Thoracic aorta (tissue), 2 donors: ENCODE results near the gene FBF1. TPM values are rescaled to one million over a fixed set of nuclear protein-coding genes. Genes with fewer than 3 reads are reported as not detected.

Source experiments
- ATAC-seq: fragments of 150-250 bp; one replicate; pipeline ENCODE4 v1.8.0; 2017; ENCODE audit warnings: low read depth; ENCODE audit not compliant: insufficient number of reproducible peaks, low FRiP score
- DNase-seq: peaks from one replicate; pipeline ENCODE4 v3.0.0-alpha.2; 2020; ENCODE audit warnings: low spot score
- H3K27ac ChIP-seq, 2 donors: fragments of 200-600 bp; sonication (generic); 1 replicate in 1 of 2; 2 replicates in 1 of 2; pipeline ENCODE4 v1.5.1; 2016; ENCODE audit warnings: mild to moderate bottlenecking in 2 of 2, moderate library complexity in 2 of 2
- H3K27me3 ChIP-seq: fragments of 200-600 bp; sonication (generic); replicated peaks from 2 replicates; pipeline ENCODE4 v1.6.0; 2016; ENCODE audit warnings: mild to moderate bottlenecking; ENCODE audit not compliant: insufficient read depth
- H3K36me3 ChIP-seq: fragments of 200-600 bp; sonication (generic); one replicate; pipeline ENCODE4 v1.5.1; 2016
- H3K4me1 ChIP-seq, 2 donors: fragments of 200-600 bp; sonication (generic); 1 replicate in 1 of 2; 2 replicates in 1 of 2; pipeline versions ENCODE4 v1.5.1 to v1.6.0; 2016; ENCODE audit warnings: low read depth in 2 of 2, mild to moderate bottlenecking in 1 of 2; ENCODE audit not compliant: control insufficient read depth in 1 of 2
- H3K4me3 ChIP-seq: fragments of 200-600 bp; sonication (generic); 2 replicates; pipeline ENCODE4 v1.5.1; 2016; ENCODE audit warnings: mild to moderate bottlenecking
- H3K9me3 ChIP-seq: fragments of 200-600 bp; sonication (generic); 2 replicates; pipeline ENCODE4 v1.5.1; 2016
- CTCF ChIP-seq: fragments of 200-600 bp; sonication (generic); IDR thresholded peaks from one replicate; pipeline ENCODE4 v1.5.1; 2019; ENCODE audit warnings: antibody characterized with exemption
- total RNA-seq, 2 donors: library from RNA; depleted of rRNA; stranded (reverse); fragments of >200 nt; gene quantifications; one replicate each; pipeline versions ENCODE4 v1.1.0 to v1.2.3, GENCODE V29; 2016

Gene FBF1
- 1 to 10 TPM; 6.3 to 8.0 TPM for total RNA-seq

- H3K36me3 ChIP-seq = peaks cover 7% of the 10 kb centered on the region
- peak within 1 kb of the TSS in 1 of 2 donors; percentile 42 for H3K27ac ChIP-seq
- H3K4me1 ChIP-seq = peaks cover 8% of the 10 kb centered on the region in 2 donors
- no peaks in the 10 kb centered on the region for H3K27me3 ChIP-seq
- no peak for TF ChIP-seq CTCF
- ATAC-seq = peak; percentile 74
- peak within 1 kb of the TSS; percentile 86 for H3K4me3 ChIP-seq
- DNase-seq = peak; percentile 79
- no peaks in the 10 kb centered on the region for H3K9me3 ChIP-seq
These were observed at the start of gene FBF1 for GRCh38 chr17:75940727-75941441. TSS of gene FBF1 (minus strand) at chr17:75941042. CDS start at chr17:75938149, 2,893 bp downstream.

- H3K27me3 ChIP-seq = no peaks in the 10 kb centered on the region
- no peak overlapping the region for H3K27ac ChIP-seq
- no peak for DNase-seq
- no peaks in the 10 kb centered on the region for H3K4me1 ChIP-seq
- no peak for ATAC-seq
- H3K4me3 ChIP-seq = no peak overlapping the region
- TF ChIP-seq CTCF = no peak
- H3K36me3 ChIP-seq = no peaks in the 10 kb centered on the region
- no peaks in the 10 kb centered on the region for H3K9me3 ChIP-seq
These were observed 46.2 kb upstream of the FBF1 start for GRCh38 chr17:75987041-75987440.

GRCh38 chr17:75985986-75986385 is 45.1 kb upstream of the FBF1 start:
- ATAC-seq = no peak

GRCh38 chr17:75983501-75984181 is 42.8 kb upstream of the FBF1 start:
- Histone ChIP-seq H3K27me3 (no peaks in the 10 kb centered on the region), H3K4me3 (no peak overlapping the region), H3K27ac (no peak overlapping the region), H3K4me1 (peaks cover 4 to 8% of the 10 kb centered on the region in 2 donors), H3K36me3 (no peaks in the 10 kb centered on the region), H3K9me3 (no peaks in the 10 kb centered on the region)
- no peak for TF ChIP-seq CTCF
- DNase-seq = no peak
- no peak for ATAC-seq

More at GRCh38 chr17:75985986-75986385, 45.1 kb upstream of the FBF1 start:
- Histone ChIP-seq H3K9me3 (no peaks in the 10 kb centered on the region), H3K4me3 (no peak overlapping the region), H3K36me3 (no peaks in the 10 kb centered on the region), H3K27me3 (no peaks in the 10 kb centered on the region), H3K4me1 (no peaks in the 10 kb centered on the region), H3K27ac (no peak overlapping the region)
- no peak for TF ChIP-seq CTCF
- no peak for DNase-seq

GRCh38 chr17:75981019-75981615 is 40.3 kb upstream of the FBF1 start:
- Histone ChIP-seq H3K9me3 (no peaks in the 10 kb centered on the region), H3K4me1 (peaks cover 19 to 30% of the 10 kb centered on the region in 2 donors), H3K36me3 (no peaks in the 10 kb centered on the region), H3K4me3 (no peak overlapping the region), H3K27me3 (no peaks in the 10 kb centered on the region), H3K27ac (no peak overlapping the region)
- TF ChIP-seq CTCF = no peak
- ATAC-seq = no peak
- no peak for DNase-seq
